ENCODE results near the gene CLEC16A.
"Not testable (repeated sequence)": the region's sequence is repeated elsewhere in the genome, so short reads cannot be mapped to it uniquely, and the experiment has no call there.

Gene CLEC16A

GRCh38 chr16:10944249-10945064, at the start of gene CLEC16A:
Gene CLEC16A (plus strand): TSS chr16:10944564. CDS start chr16:10944718, 154 bp downstream.
- peak; percentile 94 for DNase-seq

- no peak for DNase-seq
Observed at GRCh38 chr16:10895053-10895946, 49.1 kb upstream of the CLEC16A start.

GRCh38 chr16:10896165-10896564, 48.2 kb upstream of the CLEC16A start:
- no peak for DNase-seq

- DNase-seq = no peak
Observed at GRCh38 chr16:10896723-10897122, 47.6 kb upstream of the CLEC16A start.

GRCh38 chr16:10897134-10897533, 47.2 kb upstream of the CLEC16A start:
- DNase-seq = no peak

GRCh38 chr16:10902999-10903398, 41.4 kb upstream of the CLEC16A start:
- DNase-seq = no peak

GRCh38 chr16:10906482-10906881, 37.9 kb upstream of the CLEC16A start:
- no peak for DNase-seq

- no peak for DNase-seq
Observed at GRCh38 chr16:10906914-10907756, 37.2 kb upstream of the CLEC16A start.

- DNase-seq = no peak
Observed at GRCh38 chr16:10907757-10908045, 36.7 kb upstream of the CLEC16A start.

GRCh38 chr16:10911267-10911666, 33.1 kb upstream of the CLEC16A start:
- DNase-seq = no peak

GRCh38 chr16:10916534-10916933, 27.8 kb upstream of the CLEC16A start:
- DNase-seq = no peak

- DNase-seq = peak; percentile 74
Observed at GRCh38 chr16:10918294-10919002, 25.9 kb upstream of the CLEC16A start.

GRCh38 chr16:10919003-10919351, 25.4 kb upstream of the CLEC16A start:
- DNase-seq = no peak

GRCh38 chr16:10920726-10921427, 23.5 kb upstream of the CLEC16A start:
- DNase-seq = no peak

GRCh38 chr16:10921536-10922327, 22.6 kb upstream of the CLEC16A start:
- DNase-seq = no peak

- no peak for DNase-seq
Observed at GRCh38 chr16:10922328-10923145, 21.8 kb upstream of the CLEC16A start.

GRCh38 chr16:10923146-10923649, 21.2 kb upstream of the CLEC16A start:
- DNase-seq = no peak

GRCh38 chr16:10923650-10924214, 20.6 kb upstream of the CLEC16A start:
- no peak for DNase-seq

- DNase-seq = not testable (repeated sequence)
Observed at GRCh38 chr16:10925285-10925684, 19.1 kb upstream of the CLEC16A start.

GRCh38 chr16:10926094-10926493, 18.3 kb upstream of the CLEC16A start:
- no peak for DNase-seq

Measured in NCI-H1436 (cell line).